Activated CD8-positive, alpha-beta T cell treated with anti-CD3 and anti-CD28 coated beads, Interleukin-2, amount 10 ng/mL, durations not matched to agents 7 days and 5 days (primary cell): ENCODE data around the gene MBD6. TPM values are rescaled to one million over a fixed set of nuclear protein-coding genes. Genes with fewer than 3 reads are reported as not detected.
"Not testable (repeated sequence)": the region's sequence is repeated elsewhere in the genome, so short reads cannot be mapped to it uniquely, and the experiment has no call there.

Experiments
- ATAC-seq: fragments of 150-1000 bp; cut with Tn5 transposase; one replicate; pipeline ENCODE4 v1.10.0; 2021; ENCODE audit warnings: moderate library complexity
- CTCF ChIA-PET: fragments of 350-600 bp; sonication (Branson Sonifier 250); formaldehyde crosslinking; loops from one replicate; lab custom pipeline; 2021; ENCODE audit warnings: antibody characterized with exemption; lab: Charles Lee
- POLR2A ChIA-PET: fragments of 350-600 bp; sonication (Branson Sonifier 250); formaldehyde crosslinking; loops from one replicate; lab custom pipeline; 2021; ENCODE audit warnings: antibody characterized with exemption; lab: Charles Lee
- DNase-seq: peaks from one replicate; pipeline ENCODE4 v3.0.0-alpha.2; 2020
- H3K27ac Mint-ChIP-seq: one replicate; pipeline ENCODE4 v1.8.0; 2021; ENCODE audit warnings: mild to moderate bottlenecking, mixed read lengths
- H3K27me3 Mint-ChIP-seq: one replicate; pipeline ENCODE4 v1.8.0; 2021; ENCODE audit warnings: low read depth, mixed read lengths
- H3K36me3 Mint-ChIP-seq: one replicate; pipeline ENCODE4 v1.8.0; 2021; ENCODE audit warnings: low read depth, mixed read lengths
- H3K4me1 Mint-ChIP-seq: one replicate; pipeline ENCODE4 v1.8.0; 2021; ENCODE audit warnings: low read depth, mixed read lengths
- H3K4me3 Mint-ChIP-seq: one replicate; pipeline ENCODE4 v1.8.0; 2021; ENCODE audit warnings: mild to moderate bottlenecking, mixed read lengths
- H3K9me3 Mint-ChIP-seq: one replicate; pipeline ENCODE4 v1.8.0; 2022; ENCODE audit warnings: mixed read lengths; ENCODE audit not compliant: insufficient read depth
- total RNA-seq, 2 experiments: library from RNA; stranded (reverse); gene quantifications; one replicate each; pipeline ENCODE4 v1.2.3, GENCODE V29; 2021

The MBD6 gene
- total RNA-seq, 2 experiments from 2014 or later = 68.4 to 71.4 TPM

- POLR2A ChIA-PET = not testable (repeated sequence)
Measured at GRCh38 chr12:57506541-57506940, 16.1 kb upstream of the MBD6 start.

DNA sequence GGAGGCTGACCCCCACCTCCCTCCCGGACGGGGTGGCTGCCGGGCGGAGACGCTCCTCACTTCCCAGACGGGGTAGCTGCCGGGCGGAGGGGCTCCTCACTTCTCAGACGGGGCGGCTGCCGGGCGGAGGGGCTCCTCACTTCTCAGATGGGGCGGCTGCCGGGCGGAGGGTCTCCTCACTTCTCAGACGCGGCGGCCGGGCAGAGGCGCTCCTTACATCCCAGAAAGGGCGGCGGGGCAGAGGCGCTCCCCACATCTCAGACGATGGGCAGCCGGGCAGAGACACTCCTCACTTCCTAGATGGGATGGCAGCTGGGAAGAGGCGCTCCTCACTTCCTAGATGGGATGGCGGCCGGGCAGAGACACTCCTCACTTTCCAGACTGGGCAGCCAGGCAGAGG is 14.8 kb upstream of the MBD6 start:
- DNase-seq, H3K4me1 Mint-ChIP-seq, H3K27ac Mint-ChIP-seq, POLR2A ChIA-PET, H3K9me3 Mint-ChIP-seq, CTCF ChIA-PET, ATAC-seq, H3K4me3 Mint-ChIP-seq, H3K27me3 Mint-ChIP-seq: not testable (repeated sequence)
- H3K36me3 Mint-ChIP-seq = peaks cover 52% of the 10 kb centered on the region

More at GRCh38 chr12:57506541-57506940, 16.1 kb upstream of the MBD6 start:
- H3K36me3 Mint-ChIP-seq = peaks cover 48% of the 10 kb centered on the region
- H3K27me3 Mint-ChIP-seq, H3K27ac Mint-ChIP-seq, ATAC-seq, CTCF ChIA-PET, H3K9me3 Mint-ChIP-seq, DNase-seq, H3K4me1 Mint-ChIP-seq, H3K4me3 Mint-ChIP-seq: not testable (repeated sequence)

- no peak for DNase-seq
- no peaks in the 10 kb centered on the region for H3K27me3 Mint-ChIP-seq
- no peak for ATAC-seq
- CTCF ChIA-PET = interaction anchor here (0.7 to 1.2 kb wide), 2 partner anchors 11 to 48 kb away, joined by 3 read pairs; no protein-coding TSS in a partner anchor
- H3K9me3 Mint-ChIP-seq = no peaks in the 10 kb centered on the region
- peaks cover 5% of the 10 kb centered on the region for H3K4me1 Mint-ChIP-seq
- H3K27ac Mint-ChIP-seq = peak overlapping the region; percentile 25
- POLR2A ChIA-PET = no interaction called here
- H3K4me3 Mint-ChIP-seq = no peak overlapping the region
- H3K36me3 Mint-ChIP-seq = peaks cover 58% of the 10 kb centered on the region
Measured at GRCh38 chr12:57511161-57511560, 11.5 kb upstream of the MBD6 start.

DNA sequence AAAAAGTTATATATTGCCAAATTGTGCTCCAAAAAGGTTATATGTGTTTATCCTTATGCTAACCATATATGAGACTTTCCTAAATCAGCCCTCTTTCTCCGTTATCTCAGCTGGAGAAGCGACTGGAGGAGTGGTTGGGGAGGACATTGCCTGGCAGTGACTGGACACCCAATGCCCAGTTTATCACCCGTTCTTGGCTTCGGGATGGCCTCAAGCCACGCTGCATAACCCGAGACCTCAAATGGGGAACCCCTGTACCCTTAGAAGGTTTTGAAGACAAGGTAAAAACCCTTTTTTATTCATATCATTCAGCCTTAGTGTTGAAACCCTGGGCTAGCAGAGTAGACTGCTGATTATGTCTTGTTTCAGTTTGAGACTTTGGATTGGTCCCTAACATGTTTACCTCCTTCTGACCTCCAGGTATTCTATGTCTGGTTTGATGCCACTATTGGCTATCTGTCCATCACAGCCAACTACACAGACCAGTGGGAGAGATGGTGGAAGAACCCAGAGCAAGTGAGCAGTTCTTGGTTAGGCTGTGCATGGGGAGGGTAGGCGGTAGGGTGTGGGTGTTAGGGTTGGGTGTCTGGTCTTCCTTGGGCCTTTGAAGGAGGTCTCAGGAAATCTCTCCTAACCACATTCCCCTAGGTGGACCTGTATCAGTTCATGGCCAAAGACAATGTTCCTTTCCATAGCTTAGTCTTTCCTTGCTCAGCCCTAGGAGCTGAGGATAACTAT is 10.9 kb upstream of the MBD6 start:
- CTCF ChIA-PET = interaction anchor here (0.7 to 1.2 kb wide), 3 partner anchors 9 to 81 kb away, joined by 3 read pairs; no protein-coding TSS in a partner anchor
- no peak overlapping the region for H3K4me3 Mint-ChIP-seq

GRCh38 chr12:57512665-57513064 is 10.0 kb upstream of the MBD6 start:
- Mint-ChIP-seq H3K27me3 (no peaks in the 10 kb centered on the region), H3K4me3 (no peak overlapping the region), H3K4me1 (peaks cover 14% of the 10 kb centered on the region), H3K27ac (peak overlapping the region; percentile 62), H3K36me3 (peaks cover 69% of the 10 kb centered on the region), H3K9me3 (no peaks in the 10 kb centered on the region)
- CTCF ChIA-PET = interaction anchor here (1.2 to 1.7 kb wide), 3 partner anchors 15 to 80 kb away, joined by 3 to 4 read pairs (median 3); no protein-coding TSS in a partner anchor
- POLR2A ChIA-PET = interaction anchor here (1.0 kb wide), 1 partner anchor 434 kb away, joined by 6 read pairs; no protein-coding TSS in a partner anchor
- ATAC-seq (no peak), DNase-seq (no peak)

More for the DNA sequence above, 10.9 kb upstream of the MBD6 start:
- Mint-ChIP-seq H3K9me3 (no peaks in the 10 kb centered on the region), H3K36me3 (peaks cover 60% of the 10 kb centered on the region), H3K4me1 (peaks cover 6% of the 10 kb centered on the region), H3K27ac (peak overlapping the region; percentile 62), H3K27me3 (no peaks in the 10 kb centered on the region)
- POLR2A ChIA-PET = interaction anchor here (1.0 kb wide), 1 partner anchor 433 kb away, joined by 6 read pairs; no protein-coding TSS in a partner anchor
- no peak for ATAC-seq
- DNase-seq = no peak

DNA sequence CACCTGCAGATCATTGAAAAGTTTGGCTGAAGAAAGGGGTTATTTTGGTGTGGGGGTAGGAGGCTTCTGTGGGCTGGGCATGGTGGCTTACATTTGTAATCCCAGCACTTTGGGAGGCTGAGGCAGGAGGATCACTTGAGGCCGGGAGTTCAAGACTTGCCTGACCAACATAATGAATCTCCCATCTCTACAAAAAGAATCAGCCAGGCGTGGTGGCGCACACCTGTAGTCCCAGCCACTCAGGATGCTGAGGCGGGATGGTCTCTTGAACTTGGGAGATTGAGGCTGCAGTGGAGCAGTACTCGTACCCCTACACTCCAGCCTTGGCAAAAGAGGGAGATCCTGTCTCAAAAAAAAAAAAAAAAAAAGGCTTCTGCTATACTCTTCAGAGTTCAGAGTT is 9.4 kb upstream of the MBD6 start:
- H3K4me1 Mint-ChIP-seq = peaks cover 18% of the 10 kb centered on the region
- CTCF ChIA-PET = interaction anchor here (1.2 to 1.7 kb wide), 3 partner anchors 16 to 80 kb away, joined by 3 to 4 read pairs (median 3); no protein-coding TSS in a partner anchor
- H3K4me3 Mint-ChIP-seq = no peak overlapping the region
- no peaks in the 10 kb centered on the region for H3K9me3 Mint-ChIP-seq
- H3K27me3 Mint-ChIP-seq = no peaks in the 10 kb centered on the region
- ATAC-seq (no peak), DNase-seq (no peak)
- POLR2A ChIA-PET = no interaction called here
- H3K27ac Mint-ChIP-seq = peak overlapping the region; percentile 62
- peaks cover 70% of the 10 kb centered on the region for H3K36me3 Mint-ChIP-seq

DNA sequence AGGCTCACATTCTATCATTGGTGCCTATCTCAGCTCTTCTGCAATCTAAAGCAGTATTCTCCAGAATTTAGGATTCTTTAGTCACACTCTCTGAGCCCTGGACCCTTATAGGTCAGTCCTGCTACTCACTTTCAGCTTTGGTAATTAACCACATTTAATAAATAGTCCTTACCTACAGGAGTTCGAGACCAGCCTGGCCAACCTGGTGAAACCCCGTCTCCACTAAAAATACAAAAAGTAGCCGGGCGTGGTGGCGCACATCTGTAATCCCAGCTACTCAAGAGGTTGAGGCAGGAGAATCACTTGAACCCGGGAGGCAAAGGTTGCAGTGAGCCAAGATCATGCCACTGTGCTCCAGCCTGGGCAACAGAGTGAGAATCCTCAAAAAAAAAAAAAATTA is 8.9 kb upstream of the MBD6 start:
- H3K4me3 Mint-ChIP-seq, H3K9me3 Mint-ChIP-seq, ATAC-seq, H3K27me3 Mint-ChIP-seq, DNase-seq, POLR2A ChIA-PET, H3K27ac Mint-ChIP-seq: not testable (repeated sequence)
- peaks cover 74% of the 10 kb centered on the region for H3K36me3 Mint-ChIP-seq
- CTCF ChIA-PET = interaction anchor here (1.4 to 1.7 kb wide), 2 partner anchors 17 to 55 kb away, joined by 3 to 4 read pairs; no protein-coding TSS in a partner anchor
- H3K4me1 Mint-ChIP-seq = peaks cover 22% of the 10 kb centered on the region

DNA sequence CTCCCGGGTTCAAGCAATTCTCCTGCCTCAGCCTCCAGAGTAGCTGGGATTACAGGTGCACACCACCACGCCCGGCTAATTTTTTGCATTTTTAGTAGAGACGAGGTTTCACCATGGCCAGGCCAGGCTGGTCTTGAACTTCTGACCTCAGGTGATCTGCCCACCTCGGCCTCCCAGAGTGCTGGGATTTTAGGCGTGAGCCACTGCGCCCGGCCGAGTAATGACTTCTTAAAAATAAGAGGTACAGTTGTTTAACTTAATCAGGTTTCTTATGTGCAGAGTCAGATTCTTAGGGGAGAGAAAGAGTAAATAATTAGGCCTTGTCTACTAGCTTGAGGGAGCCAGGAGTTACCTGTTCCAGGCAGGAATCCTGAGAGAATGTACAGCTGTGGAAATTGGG is 8.4 kb upstream of the MBD6 start:
- not testable (repeated sequence) for H3K27ac Mint-ChIP-seq, ATAC-seq, H3K4me3 Mint-ChIP-seq, H3K9me3 Mint-ChIP-seq, DNase-seq, H3K27me3 Mint-ChIP-seq
- ChIA-PET CTCF (interaction anchor here (0.9 to 1.4 kb wide), 4 partner anchors 10 to 55 kb away, joined by 3 to 4 read pairs (median 3); no protein-coding TSS in a partner anchor), POLR2A (interaction anchor here (0.8 kb wide), 1 partner anchor 38 kb away, joined by 3 read pairs; no protein-coding TSS in a partner anchor)
- peaks cover 75% of the 10 kb centered on the region for H3K36me3 Mint-ChIP-seq
- H3K4me1 Mint-ChIP-seq = peaks cover 27% of the 10 kb centered on the region

GRCh38 chr12:57514720-57515407 is 7.8 kb upstream of the MBD6 start:
- POLR2A ChIA-PET = interaction anchor here (0.8 to 1.2 kb wide), 2 partner anchors 9 to 38 kb away, joined by 3 read pairs; no protein-coding TSS in a partner anchor
- no peak overlapping the region for H3K27ac Mint-ChIP-seq

GRCh38 chr12:57515408-57515933 is 7.2 kb upstream of the MBD6 start:
- ChIA-PET POLR2A (interaction anchor here (1.2 kb wide), 1 partner anchor 10 kb away, joined by 3 read pairs; no protein-coding TSS in a partner anchor), CTCF (interaction anchor here (0.9 to 3.9 kb wide), 6 partner anchors 9 to 63 kb away, joined by 3 to 15 read pairs (median 3); no protein-coding TSS in a partner anchor)
- no peaks in the 10 kb centered on the region for H3K9me3 Mint-ChIP-seq
- no peak for ATAC-seq
- H3K4me1 Mint-ChIP-seq = peaks cover 29% of the 10 kb centered on the region
- no peaks in the 10 kb centered on the region for H3K27me3 Mint-ChIP-seq
- H3K27ac Mint-ChIP-seq = no peak overlapping the region
- H3K36me3 Mint-ChIP-seq = peaks cover 80% of the 10 kb centered on the region
- H3K4me3 Mint-ChIP-seq = no peak overlapping the region
- DNase-seq = no peak

More at GRCh38 chr12:57514720-57515407, 7.8 kb upstream of the MBD6 start:
- ATAC-seq (no peak), DNase-seq (no peak)
- peaks cover 77% of the 10 kb centered on the region for H3K36me3 Mint-ChIP-seq
- peaks cover 29% of the 10 kb centered on the region for H3K4me1 Mint-ChIP-seq
- H3K9me3 Mint-ChIP-seq = no peaks in the 10 kb centered on the region
- no peaks in the 10 kb centered on the region for H3K27me3 Mint-ChIP-seq
- H3K4me3 Mint-ChIP-seq = no peak overlapping the region
- CTCF ChIA-PET = interaction anchor here (0.9 to 3.9 kb wide), 5 partner anchors 9 to 63 kb away, joined by 3 to 15 read pairs (median 3); no protein-coding TSS in a partner anchor
